ENCODE measurements around the gene NCF2.
"Not testable (repeated sequence)": the region's sequence is repeated elsewhere in the genome, so short reads cannot be mapped to it uniquely, and the experiment has no call there.

DNA sequence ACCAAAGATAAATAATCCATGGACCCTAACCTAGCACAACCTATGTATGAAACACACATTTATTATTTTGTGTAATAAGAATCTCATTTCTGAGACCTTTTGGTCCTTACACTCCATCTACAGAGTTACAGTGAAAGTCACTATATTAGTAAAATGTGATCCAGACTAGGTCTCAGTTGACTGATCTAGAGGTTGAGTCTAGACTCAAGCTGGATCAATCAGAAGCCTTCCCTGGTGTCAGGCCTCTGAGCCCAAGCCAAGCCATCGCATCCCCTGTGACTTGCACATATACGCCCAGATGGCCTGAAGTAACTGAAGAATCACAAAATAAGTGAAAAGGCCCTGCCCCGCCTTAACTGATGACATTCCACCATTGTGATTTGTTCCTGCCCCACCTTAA is 22.7 kb upstream of the NCF2 start:
- TF ChIP-seq POLR2A (IDR thresholded peaks at IDR 0.05; ENCODE audit: low read length); GATA1 (IDR thresholded peaks at IDR 0.05; ENCODE audit: low read depth, low read length): not testable (repeated sequence)
